ENCODE results near the gene NSFL1C. TPM values are rescaled to one million over a fixed set of nuclear protein-coding genes. Genes with fewer than 3 reads are reported as not detected.
A peak's percentile ranks its signal among the peaks of the same experiment; 100 is the strongest.

The NSFL1C gene
- total RNA-seq, 1 donor from 2014 or later, result 80.1 TPM

DNA sequence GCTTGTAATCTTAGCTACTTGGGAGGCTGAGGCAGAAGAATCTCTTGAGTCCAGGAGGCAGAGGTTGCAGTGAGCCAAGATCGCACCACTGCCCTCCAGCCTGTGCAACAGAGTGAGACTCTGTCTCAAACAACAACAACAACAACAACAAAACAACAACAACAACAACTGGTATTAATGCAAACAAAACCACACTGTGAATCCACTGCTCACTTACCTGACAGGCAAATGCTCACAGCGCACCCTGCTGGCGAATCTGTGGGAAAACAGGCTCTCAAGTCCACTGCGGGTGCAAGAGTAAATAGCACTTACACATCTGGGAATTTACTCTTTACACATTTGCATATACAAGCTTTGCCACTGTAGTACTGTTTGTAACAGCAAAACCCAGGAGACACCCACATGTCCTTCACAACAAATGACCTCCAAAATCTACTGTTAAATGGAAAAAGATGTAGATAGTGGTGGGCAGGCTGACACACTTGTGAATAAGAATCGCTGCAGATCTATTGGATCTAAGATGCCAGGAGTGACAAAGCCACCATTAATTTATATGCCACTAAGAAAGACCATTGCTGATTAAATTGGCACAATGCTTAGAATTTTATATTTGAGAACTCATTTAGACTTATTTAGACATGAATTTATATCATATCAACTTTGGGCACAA lies 29.3 kb downstream of the NSFL1C start:
- no peak overlapping the region for H3K4me3 Mint-ChIP-seq (ENCODE audit: unreplicated experiment)
- TF ChIP-seq, protein P1, sequence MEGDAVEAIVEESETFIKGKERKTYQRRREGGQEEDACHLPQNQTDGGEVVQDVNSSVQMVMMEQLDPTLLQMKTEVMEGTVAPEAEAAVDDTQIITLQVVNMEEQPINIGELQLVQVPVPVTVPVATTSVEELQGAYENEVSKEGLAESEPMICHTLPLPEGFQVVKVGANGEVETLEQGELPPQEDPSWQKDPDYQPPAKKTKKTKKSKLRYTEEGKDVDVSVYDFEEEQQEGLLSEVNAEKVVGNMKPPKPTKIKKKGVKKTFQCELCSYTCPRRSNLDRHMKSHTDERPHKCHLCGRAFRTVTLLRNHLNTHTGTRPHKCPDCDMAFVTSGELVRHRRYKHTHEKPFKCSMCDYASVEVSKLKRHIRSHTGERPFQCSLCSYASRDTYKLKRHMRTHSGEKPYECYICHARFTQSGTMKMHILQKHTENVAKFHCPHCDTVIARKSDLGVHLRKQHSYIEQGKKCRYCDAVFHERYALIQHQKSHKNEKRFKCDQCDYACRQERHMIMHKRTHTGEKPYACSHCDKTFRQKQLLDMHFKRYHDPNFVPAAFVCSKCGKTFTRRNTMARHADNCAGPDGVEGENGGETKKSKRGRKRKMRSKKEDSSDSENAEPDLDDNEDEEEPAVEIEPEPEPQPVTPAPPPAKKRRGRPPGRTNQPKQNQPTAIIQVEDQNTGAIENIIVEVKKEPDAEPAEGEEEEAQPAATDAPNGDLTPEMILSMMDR (IDR thresholded peaks at IDR 0.05), result peak; percentile 82
- no peaks in the 10 kb centered on the region for H3K27me3 Mint-ChIP-seq (ENCODE audit: unreplicated experiment)
- no peaks in the 10 kb centered on the region for H3K36me3 Mint-ChIP-seq (ENCODE audit: unreplicated experiment)
- H3K27ac Mint-ChIP-seq (ENCODE audit: unreplicated experiment), result no peak overlapping the region
- H3K4me1 Mint-ChIP-seq (ENCODE audit: unreplicated experiment), result peaks cover 4% of the 10 kb centered on the region
- no peak for DNase-seq (ENCODE audit: extremely low spot score, unreplicated experiment)
- H3K9me3 Mint-ChIP-seq (ENCODE audit: unreplicated experiment), result no peaks in the 10 kb centered on the region

DNA sequence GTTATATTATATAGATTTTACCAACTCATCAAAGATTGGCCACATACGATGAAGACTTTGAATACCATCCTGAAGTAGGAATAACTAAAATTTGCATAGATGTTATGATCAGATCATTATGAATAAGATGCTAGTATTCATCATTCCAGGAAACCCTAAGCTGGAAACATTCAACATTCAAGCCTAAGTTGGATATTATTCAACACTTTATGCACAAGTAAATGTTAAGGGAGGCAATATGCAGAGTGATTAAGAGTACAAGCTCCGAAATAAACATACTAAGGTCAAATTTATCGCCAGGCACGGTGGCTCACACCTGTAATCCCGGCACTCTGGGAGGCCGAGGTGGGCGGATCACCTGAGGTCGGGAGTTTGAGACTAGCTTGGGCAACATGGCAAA lies 30.4 kb downstream of the NSFL1C start:
- Mint-ChIP-seq H3K36me3 (ENCODE audit: unreplicated experiment) (no peaks in the 10 kb centered on the region), H3K4me1 (ENCODE audit: unreplicated experiment) (peaks cover 4% of the 10 kb centered on the region), H3K9me3 (ENCODE audit: unreplicated experiment) (no peaks in the 10 kb centered on the region), H3K4me3 (ENCODE audit: unreplicated experiment) (no peak overlapping the region), H3K27ac (ENCODE audit: unreplicated experiment) (no peak overlapping the region), H3K27me3 (ENCODE audit: unreplicated experiment) (peaks cover 8% of the 10 kb centered on the region)
- no peak for DNase-seq (ENCODE audit: extremely low spot score, unreplicated experiment)
- TF ChIP-seq, protein P1 (IDR thresholded peaks at IDR 0.05), result no peak

DNA sequence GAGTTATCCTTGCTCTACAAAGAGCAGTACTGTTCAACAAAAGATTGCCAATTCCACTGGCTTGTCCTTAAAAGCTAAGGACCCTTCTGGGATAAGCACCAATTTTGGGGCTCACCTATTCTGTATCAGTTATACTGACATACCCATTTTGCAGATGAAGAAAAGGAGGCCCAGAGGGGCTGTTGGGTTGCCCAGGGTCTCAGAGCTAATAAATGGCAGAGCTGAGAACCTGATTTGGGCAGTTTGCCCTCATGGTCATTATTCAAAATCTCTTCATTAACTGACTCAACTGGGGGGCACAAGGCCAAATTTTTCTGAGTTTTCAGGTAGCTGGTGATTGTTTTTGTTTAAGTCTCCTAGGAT lies 31.3 kb downstream of the NSFL1C start:
- Mint-ChIP-seq H3K9me3 (ENCODE audit: unreplicated experiment) (no peaks in the 10 kb centered on the region), H3K27ac (ENCODE audit: unreplicated experiment) (no peak overlapping the region), H3K4me1 (ENCODE audit: unreplicated experiment) (peaks cover 4% of the 10 kb centered on the region), H3K4me3 (ENCODE audit: unreplicated experiment) (no peak overlapping the region), H3K27me3 (ENCODE audit: unreplicated experiment) (peaks cover 8% of the 10 kb centered on the region), H3K36me3 (ENCODE audit: unreplicated experiment) (no peaks in the 10 kb centered on the region)
- TF ChIP-seq, protein P1 (IDR thresholded peaks at IDR 0.05), result no peak
- no peak for DNase-seq (ENCODE audit: extremely low spot score, unreplicated experiment)

DNA sequence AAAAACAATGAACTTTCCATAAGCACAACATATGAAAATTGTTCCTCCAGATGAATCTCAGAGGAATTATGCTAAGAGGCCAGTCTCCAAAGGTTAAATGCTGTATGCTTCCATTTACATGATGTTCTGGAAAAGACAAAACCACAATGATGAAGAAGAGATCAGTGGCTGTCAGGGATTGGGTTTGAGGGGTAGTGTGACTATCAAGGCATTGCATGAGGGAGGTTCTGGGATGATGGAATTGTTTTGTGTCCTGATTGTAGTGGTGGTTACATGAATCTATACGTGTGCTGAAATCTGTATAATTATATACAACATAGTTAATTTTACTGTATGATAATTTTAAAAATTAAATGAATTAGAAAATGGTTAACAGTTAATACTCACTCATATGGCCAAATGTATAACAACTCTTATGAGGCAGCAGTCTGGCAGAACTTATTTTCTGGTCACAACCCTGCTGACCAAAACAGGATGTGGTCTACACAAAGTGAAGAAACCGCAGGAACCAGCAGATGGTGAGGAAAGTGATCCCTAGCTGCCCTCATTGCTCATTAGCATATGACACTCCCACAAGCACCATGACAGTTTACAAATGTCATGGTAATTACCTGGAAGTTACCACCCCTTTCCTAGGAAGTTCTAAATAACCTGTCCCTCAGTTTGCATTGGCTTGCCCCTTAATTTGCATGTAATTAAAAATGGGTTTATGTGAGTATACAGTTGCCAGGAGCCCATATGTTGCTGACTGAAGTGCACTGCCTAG lies 31.9 kb downstream of the NSFL1C start:
- no peak overlapping the region for H3K27ac Mint-ChIP-seq (ENCODE audit: unreplicated experiment)
- no peak overlapping the region for H3K4me3 Mint-ChIP-seq (ENCODE audit: unreplicated experiment)
- no peak for DNase-seq (ENCODE audit: extremely low spot score, unreplicated experiment)
- no peaks in the 10 kb centered on the region for H3K36me3 Mint-ChIP-seq (ENCODE audit: unreplicated experiment)
- H3K9me3 Mint-ChIP-seq (ENCODE audit: unreplicated experiment), result no peaks in the 10 kb centered on the region
- peaks cover 4% of the 10 kb centered on the region for H3K4me1 Mint-ChIP-seq (ENCODE audit: unreplicated experiment)
- TF ChIP-seq, protein P1 (IDR thresholded peaks at IDR 0.05), result no peak
- peaks cover 8% of the 10 kb centered on the region for H3K27me3 Mint-ChIP-seq (ENCODE audit: unreplicated experiment)

DNA sequence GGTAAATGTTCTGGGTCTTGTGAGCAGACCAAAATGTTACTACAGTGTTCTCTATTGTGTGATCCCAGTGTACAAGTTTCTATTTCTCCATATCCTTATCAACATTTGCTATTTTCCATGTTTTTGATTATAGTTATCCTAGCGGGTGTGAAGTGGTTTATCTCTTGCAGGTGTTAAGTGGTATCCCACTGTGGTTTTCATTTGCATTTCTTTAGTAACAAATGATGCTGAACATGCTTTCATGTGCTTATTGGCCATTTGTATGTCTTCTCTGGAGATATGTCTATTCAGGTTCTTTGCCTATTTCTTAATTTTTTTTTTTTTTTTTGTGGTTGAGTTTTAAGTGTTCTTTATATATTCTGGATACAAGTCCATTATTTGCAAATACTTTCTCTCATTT lies 35.5 kb downstream of the NSFL1C start:
- peaks cover 8% of the 10 kb centered on the region for H3K27me3 Mint-ChIP-seq (ENCODE audit: unreplicated experiment)
- no peak overlapping the region for H3K4me3 Mint-ChIP-seq (ENCODE audit: unreplicated experiment)
- no peak overlapping the region for H3K27ac Mint-ChIP-seq (ENCODE audit: unreplicated experiment)
- DNase-seq (ENCODE audit: extremely low spot score, unreplicated experiment), result no peak
- TF ChIP-seq, protein P1 (IDR thresholded peaks at IDR 0.05), result no peak
- H3K9me3 Mint-ChIP-seq (ENCODE audit: unreplicated experiment), result no peaks in the 10 kb centered on the region
- no peaks in the 10 kb centered on the region for H3K36me3 Mint-ChIP-seq (ENCODE audit: unreplicated experiment)
- peaks cover 13% of the 10 kb centered on the region for H3K4me1 Mint-ChIP-seq (ENCODE audit: unreplicated experiment)
